KMS-11 (cell line): ENCODE measurements around the gene TXNDC5.

Experiments
- H2AFZ ChIP-seq: fragments of 200-600 bp; sonication (generic); 2 replicates; pipeline ENCODE4 v1.6.1; 2016; ENCODE audit warnings: antibody characterized with exemption, mixed run types, low read depth
- H3K27ac ChIP-seq: fragments of 200-600 bp; sonication (generic); 2 replicates; pipeline ENCODE4 v1.6.1; 2016; ENCODE audit warnings: mild to moderate bottlenecking, mixed run types
- H3K27me3 ChIP-seq: fragments of 200-600 bp; sonication (generic); 2 replicates; pipeline ENCODE4 v1.6.1; 2017; ENCODE audit warnings: mild to moderate bottlenecking, low read depth, mixed run types, moderate library complexity; ENCODE audit not compliant: insufficient read depth
- H3K36me3 ChIP-seq: fragments of 200-600 bp; sonication (generic); 2 replicates; pipeline ENCODE4 v1.6.1; 2017; ENCODE audit warnings: mild to moderate bottlenecking, mixed run types; ENCODE audit not compliant: insufficient read depth
- H3K4me1 ChIP-seq: fragments of 200-600 bp; sonication (generic); 2 replicates; pipeline ENCODE4 v1.6.1; 2016; ENCODE audit warnings: mild to moderate bottlenecking, low read depth, mixed run types; ENCODE audit not compliant: poor library complexity, severe bottlenecking
- H3K4me2 ChIP-seq: fragments of 200-600 bp; sonication (generic); 2 replicates; pipeline ENCODE4 v1.7.0; 2016; ENCODE audit warnings: mild to moderate bottlenecking, mixed run types
- H3K4me3 ChIP-seq: fragments of 200-600 bp; sonication (generic); IDR thresholded peaks from 2 replicates; pipeline ENCODE4 v1.6.1; 2017; ENCODE audit warnings: low read depth, low read length, mixed read lengths; ENCODE audit not compliant: insufficient read depth
- H3K79me2 ChIP-seq: fragments of 200-600 bp; sonication (generic); 2 replicates; pipeline ENCODE4 v1.6.1; 2016; ENCODE audit warnings: low read depth, mixed run types; ENCODE audit not compliant: insufficient read depth
- H3K9ac ChIP-seq: fragments of 200-600 bp; sonication (generic); 2 replicates; pipeline ENCODE4 v1.6.1; 2016; ENCODE audit warnings: mild to moderate bottlenecking, mixed run types
- H4K20me1 ChIP-seq: fragments of 200-600 bp; sonication (generic); 2 replicates; pipeline ENCODE4 v1.6.1; 2016; ENCODE audit warnings: mild to moderate bottlenecking, mixed run types; ENCODE audit not compliant: insufficient read depth
- CTCF ChIP-seq: fragments of 200-600 bp; sonication (generic); conservative IDR thresholded peaks from 2 replicates; pipeline ENCODE4 v1.6.1; 2017; ENCODE audit warnings: low read depth, mild to moderate bottlenecking, antibody characterized with exemption, low read length, moderate library complexity, mixed read lengths

Gene TXNDC5

GRCh38 chr6:7846966-7847818 is 63.4 kb downstream of the TXNDC5 start:
- peaks cover 7% of the 10 kb centered on the region; the same call in 1 of the 2 replicates for H3K36me3 ChIP-seq
- H3K27me3 ChIP-seq, result no peaks in the 10 kb centered on the region
- no peak overlapping the region for H3K9ac ChIP-seq
- H4K20me1 ChIP-seq, result no peaks in the 10 kb centered on the region
- H3K4me2 ChIP-seq, result peak overlapping the region; percentile 58
- peaks cover 41% of the 10 kb centered on the region for H3K4me1 ChIP-seq
- no peak overlapping the region for H2AFZ ChIP-seq
- H3K79me2 ChIP-seq, result no peaks in the 10 kb centered on the region
- no peak overlapping the region for H3K4me3 ChIP-seq
- no peak for TF ChIP-seq CTCF
- H3K27ac ChIP-seq, result peak overlapping the region; percentile 60

DNA sequence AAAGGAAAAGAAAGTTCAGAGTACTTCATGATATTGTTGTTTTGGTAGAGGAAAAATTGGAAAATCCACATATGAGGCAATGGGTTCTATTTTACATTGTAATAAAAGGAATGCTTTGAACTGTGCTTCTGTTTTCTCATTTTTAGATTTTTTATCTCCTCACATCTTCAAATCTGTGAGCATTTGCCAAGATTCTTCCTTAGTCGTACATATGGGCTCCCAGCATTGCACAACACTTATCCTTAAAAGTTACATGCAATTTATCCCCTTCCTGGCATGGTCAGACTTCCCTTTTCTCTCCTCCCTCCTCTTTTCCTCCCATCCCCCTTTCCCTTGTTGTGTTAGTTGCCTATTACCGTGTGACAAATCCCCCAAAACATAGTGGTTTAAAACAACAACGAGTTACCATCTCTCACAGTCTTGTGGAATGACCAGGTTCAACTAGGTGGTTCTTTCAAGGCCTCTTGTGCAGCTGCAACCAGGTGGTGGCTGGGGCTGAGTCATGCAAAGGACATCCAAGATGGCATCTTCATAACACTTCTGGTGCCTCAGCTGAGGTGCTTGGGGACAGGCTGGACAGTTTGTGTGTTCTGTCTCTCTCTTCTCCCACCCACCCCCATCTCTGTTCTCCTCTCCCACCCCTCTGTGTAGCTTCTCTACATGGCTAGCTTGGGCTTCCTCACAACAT is 68.7 kb downstream of the TXNDC5 start:
- no peak for TF ChIP-seq CTCF
- Histone ChIP-seq H3K79me2 (no peaks in the 10 kb centered on the region), H4K20me1 (no peaks in the 10 kb centered on the region), H3K4me3 (no peak overlapping the region), H3K27me3 (no peaks in the 10 kb centered on the region), H3K36me3 (peaks cover 4% of the 10 kb centered on the region; the same call in 1 of the 2 replicates), H3K27ac (no peak overlapping the region), H3K4me1 (peaks cover 12% of the 10 kb centered on the region), H3K4me2 (no peak overlapping the region), H3K9ac (no peak overlapping the region), H2AFZ (no peak overlapping the region)

DNA sequence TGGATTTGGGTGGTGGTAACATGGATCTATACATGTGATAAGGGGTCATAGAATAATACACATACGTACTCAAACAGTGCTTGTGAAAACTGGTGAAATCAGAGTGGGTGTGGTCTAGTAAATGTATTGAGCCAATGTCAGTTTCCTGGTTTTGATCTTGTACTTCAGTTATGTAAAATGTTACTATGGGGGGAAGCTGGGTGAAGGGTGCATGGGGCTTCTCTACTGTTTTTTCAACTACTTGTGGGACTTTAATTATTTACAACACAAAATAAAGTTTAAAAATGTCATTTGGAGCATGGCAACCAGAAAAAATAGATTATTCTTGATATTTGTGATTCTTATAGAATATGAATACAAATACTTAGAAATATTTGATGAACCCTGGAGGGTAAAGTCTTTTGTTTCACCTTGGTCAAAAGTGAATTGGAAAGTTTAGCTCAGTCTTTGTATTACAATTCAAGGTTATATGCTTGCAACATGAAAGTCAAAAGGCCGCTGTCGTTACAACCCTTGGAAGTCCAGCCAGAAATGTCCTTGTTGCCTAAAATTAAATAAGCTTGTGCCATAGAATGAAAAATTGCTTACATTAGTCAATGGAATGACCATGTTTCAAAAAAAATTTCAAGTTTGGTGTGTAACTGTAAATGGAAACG is 74.1 kb downstream of the TXNDC5 start:
- Histone ChIP-seq H3K4me2 (no peak overlapping the region), H4K20me1 (no peaks in the 10 kb centered on the region), H3K9ac (no peak overlapping the region), H3K79me2 (0 out of 2 replicates have a peak, but pooled peaks cover 5% of the 10 kb centered on the region), H3K36me3 (no peaks in the 10 kb centered on the region), H3K27ac (no peak overlapping the region), H3K27me3 (no peaks in the 10 kb centered on the region), H3K4me1 (no peaks in the 10 kb centered on the region), H2AFZ (no peak overlapping the region), H3K4me3 (no peak overlapping the region)
- no peak for TF ChIP-seq CTCF

- H2AFZ ChIP-seq, result no peak overlapping the region
- 0 out of 2 replicates have a peak, but pooled peaks cover 5% of the 10 kb centered on the region for H3K79me2 ChIP-seq
- H3K36me3 ChIP-seq, result no peaks in the 10 kb centered on the region
- no peak overlapping the region for H3K4me2 ChIP-seq
- no peak overlapping the region for H3K27ac ChIP-seq
- no peak overlapping the region for H3K9ac ChIP-seq
- no peak for TF ChIP-seq CTCF
- H3K4me1 ChIP-seq, result no peaks in the 10 kb centered on the region
- no peaks in the 10 kb centered on the region for H4K20me1 ChIP-seq
- H3K27me3 ChIP-seq, result no peaks in the 10 kb centered on the region
- no peak overlapping the region for H3K4me3 ChIP-seq
Observed at GRCh38 chr6:7833751-7834070, 76.9 kb downstream of the TXNDC5 start.
